Mucosa of descending colon (tissue), 3 donors: ENCODE measurements around the gene RFX2. TPM values are rescaled to one million over a fixed set of nuclear protein-coding genes. Genes with fewer than 3 reads are reported as not detected.
"Not testable (repeated sequence)": the region's sequence is repeated elsewhere in the genome, so short reads cannot be mapped to it uniquely, and the experiment has no call there.

ENCODE experiments used
- ATAC-seq: fragments of 200-7000 bp; cut with Tn5 transposase; one replicate; pipeline ENCODE4 v1.9.1; 2020; ENCODE audit warnings: mild to moderate bottlenecking, moderate library complexity
- DNase-seq, 3 donors: peaks; one replicate each; pipeline ENCODE4 v3.0.0-alpha.2; 2020
- H3K36me3 ChIP-seq: fragments of 200-600 bp; one replicate; pipeline ENCODE4 v1.8.0; 2021; ENCODE audit warnings: low read depth, mild to moderate bottlenecking
- H3K4me1 ChIP-seq: fragments of 200-600 bp; one replicate; pipeline ENCODE4 v1.8.0; 2021; ENCODE audit warnings: low read depth, mild to moderate bottlenecking
- H3K4me3 ChIP-seq: fragments of 200-600 bp; one replicate; pipeline ENCODE4 v1.8.0; 2021; ENCODE audit warnings: mild to moderate bottlenecking
- H3K9me3 ChIP-seq: fragments of 200-600 bp; one replicate; pipeline ENCODE4 v1.8.0; 2021; ENCODE audit warnings: mild to moderate bottlenecking
- intact Hi-C, 2 donors: fragments of 100-400 bp; cut with DNase I in 1 of 2; cut with micrococcal nuclease in 1 of 2; formaldehyde crosslinking; loops; one replicate each; pipeline versions ENCODE4 v1.11.0 to v1.11.1; 2022; cut with DNase I, micrococcal nuclease
- total RNA-seq, 3 donors: library from RNA; stranded (reverse); fragmentation: NEBNext Ultra II Directional in 2 of 3; extraction: Animal tissue kit (Norgen Biotek cat#: 25700) in 2 of 3; gene quantifications; one replicate each; pipeline versions ENCODE4 v1.2.1 to v1.2.4, GENCODE V29; 2021 to 2023
- TF ChIP-seq, protein P1 (sequence below): fragments of 200-600 bp; IDR thresholded peaks from one replicate; pipeline ENCODE4 v1.8.0; 2022; ENCODE audit warnings: antibody characterized with exemption, mild to moderate bottlenecking
- donor health status: DM: no; HTN: no; CAD: no; lungs with moderate emphysema.
- donor health status: DM: no; HTN: no; CAD: no.
- donor health status: DM: no; HTN: yes; CAD: no.

RFX2 gene
- total RNA-seq, 3 donors from 2014 or later: 5.6 to 14.6 (median 7.2) TPM

- intact Hi-C loops: no loop called here
- Histone ChIP-seq H3K9me3 (no peaks in the 10 kb centered on the region), H3K4me1 (peaks cover 60% of the 10 kb centered on the region), H3K4me3 (no peak overlapping the region), H3K36me3 (no peaks in the 10 kb centered on the region)
- ATAC-seq (peak; percentile 91), DNase-seq (peak; percentile 72 to 84 (median 77))
- TF ChIP-seq, protein P1, sequence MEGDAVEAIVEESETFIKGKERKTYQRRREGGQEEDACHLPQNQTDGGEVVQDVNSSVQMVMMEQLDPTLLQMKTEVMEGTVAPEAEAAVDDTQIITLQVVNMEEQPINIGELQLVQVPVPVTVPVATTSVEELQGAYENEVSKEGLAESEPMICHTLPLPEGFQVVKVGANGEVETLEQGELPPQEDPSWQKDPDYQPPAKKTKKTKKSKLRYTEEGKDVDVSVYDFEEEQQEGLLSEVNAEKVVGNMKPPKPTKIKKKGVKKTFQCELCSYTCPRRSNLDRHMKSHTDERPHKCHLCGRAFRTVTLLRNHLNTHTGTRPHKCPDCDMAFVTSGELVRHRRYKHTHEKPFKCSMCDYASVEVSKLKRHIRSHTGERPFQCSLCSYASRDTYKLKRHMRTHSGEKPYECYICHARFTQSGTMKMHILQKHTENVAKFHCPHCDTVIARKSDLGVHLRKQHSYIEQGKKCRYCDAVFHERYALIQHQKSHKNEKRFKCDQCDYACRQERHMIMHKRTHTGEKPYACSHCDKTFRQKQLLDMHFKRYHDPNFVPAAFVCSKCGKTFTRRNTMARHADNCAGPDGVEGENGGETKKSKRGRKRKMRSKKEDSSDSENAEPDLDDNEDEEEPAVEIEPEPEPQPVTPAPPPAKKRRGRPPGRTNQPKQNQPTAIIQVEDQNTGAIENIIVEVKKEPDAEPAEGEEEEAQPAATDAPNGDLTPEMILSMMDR: no peak
These were observed 148.0 kb downstream of the RFX2 start for GRCh38 chr19:5961969-5962945.

DNA sequence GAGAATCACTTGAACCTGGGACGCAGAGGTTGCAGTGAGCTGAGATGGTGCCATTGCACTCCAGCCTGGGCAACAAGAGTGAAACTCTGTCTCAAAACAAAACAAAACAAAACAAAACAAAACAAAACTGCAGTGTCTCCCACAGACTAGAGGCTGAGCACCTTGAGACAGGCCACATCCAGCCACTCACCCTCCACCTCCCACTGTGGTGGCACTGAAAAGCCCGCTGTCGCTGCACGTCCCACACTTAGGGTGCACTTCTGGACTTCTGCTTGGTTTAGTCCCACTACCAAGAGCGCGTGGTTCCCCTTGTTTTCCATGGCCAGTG lies 148.7 kb downstream of the RFX2 start:
- H3K9me3 ChIP-seq, H3K4me3 ChIP-seq, ATAC-seq, H3K36me3 ChIP-seq, intact Hi-C loops: not testable (repeated sequence)
- H3K4me1 ChIP-seq: peaks cover 60% of the 10 kb centered on the region
- DNase-seq: peak in 1 of 3 donors; percentile 47

DNA sequence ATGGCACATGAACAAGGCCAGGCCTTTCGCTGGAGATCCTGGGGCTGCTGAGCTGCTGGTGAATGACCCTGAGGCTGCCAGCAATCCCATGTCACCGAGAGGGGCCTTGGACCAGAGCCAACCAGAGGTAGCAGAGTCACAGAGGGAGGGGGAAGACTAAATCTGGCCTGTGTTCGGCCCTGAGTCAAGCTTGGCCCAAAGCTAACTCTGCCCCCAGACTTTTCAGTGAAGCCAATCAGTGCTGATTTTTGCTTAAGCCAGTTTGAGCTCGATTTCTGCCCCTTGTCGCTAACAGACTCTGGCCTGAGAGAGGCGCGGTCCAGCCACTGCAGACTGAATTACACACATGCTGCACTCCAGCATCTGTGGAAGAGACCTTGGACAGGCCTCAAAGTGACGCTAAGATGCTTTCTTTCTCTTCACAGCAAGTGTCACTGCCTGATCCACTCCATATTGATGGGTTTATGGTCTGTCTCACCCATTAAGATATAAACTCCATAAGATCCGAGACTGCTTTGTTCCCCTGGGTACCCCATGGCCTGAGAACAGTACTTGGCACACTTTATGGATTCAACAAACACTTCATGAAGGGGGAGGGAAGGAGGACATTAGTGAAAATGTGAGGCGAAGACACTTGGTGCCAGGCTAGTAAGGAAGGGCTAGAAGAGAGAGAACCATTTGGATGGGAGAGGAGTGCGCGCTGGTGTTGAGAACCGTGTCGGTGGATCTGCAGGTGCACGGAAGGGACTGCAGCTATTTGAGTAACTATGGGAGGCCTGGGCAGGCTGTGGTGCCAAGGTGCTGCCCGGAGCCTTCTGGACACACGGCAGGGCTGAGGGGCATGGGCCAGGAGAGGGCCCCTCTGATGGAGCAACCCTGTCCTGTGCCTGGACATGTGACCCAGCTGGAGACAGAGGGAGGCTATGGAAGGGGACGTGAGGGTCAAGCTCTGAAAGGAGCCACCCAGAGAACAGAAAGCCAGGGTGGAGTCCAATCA lies 150.0 kb downstream of the RFX2 start:
- intact Hi-C loops: no loop called here
- TF ChIP-seq, protein P1: no peak
- no peak for ATAC-seq
- Histone ChIP-seq H3K4me3 (no peak overlapping the region), H3K4me1 (peaks cover 60% of the 10 kb centered on the region), H3K36me3 (no peaks in the 10 kb centered on the region), H3K9me3 (no peaks in the 10 kb centered on the region)
- DNase-seq: peak in 1 of 3 donors; percentile 47

- intact Hi-C loops: no loop called here
- no peak for DNase-seq
- ATAC-seq: no peak
- Histone ChIP-seq H3K9me3 (no peaks in the 10 kb centered on the region), H3K4me3 (no peak overlapping the region), H3K4me1 (peaks cover 68% of the 10 kb centered on the region), H3K36me3 (no peaks in the 10 kb centered on the region)
- TF ChIP-seq, protein P1: no peak
These were observed 150.9 kb downstream of the RFX2 start for GRCh38 chr19:5959260-5960004.

GRCh38 chr19:5958851-5959122 lies 151.5 kb downstream of the RFX2 start:
- no peaks in the 10 kb centered on the region for H3K9me3 ChIP-seq
- no peaks in the 10 kb centered on the region for H3K36me3 ChIP-seq
- intact Hi-C loops: no loop called here
- ATAC-seq: no peak
- peaks cover 74% of the 10 kb centered on the region for H3K4me1 ChIP-seq
- no peak overlapping the region for H3K4me3 ChIP-seq
- TF ChIP-seq, protein P1: no peak
- DNase-seq: no peak
